ENCODE data around the gene FBXL12. TPM values are rescaled to one million over a fixed set of nuclear protein-coding genes. Genes with fewer than 3 reads are reported as not detected.
"Not testable (repeated sequence)": the region's sequence is repeated elsewhere in the genome, so short reads cannot be mapped to it uniquely, and the experiment has no call there.

Gene FBXL12
- total RNA-seq, 3 donors from 2014 or later = 18.7 to 27.1 (median 19.7) TPM

DNA sequence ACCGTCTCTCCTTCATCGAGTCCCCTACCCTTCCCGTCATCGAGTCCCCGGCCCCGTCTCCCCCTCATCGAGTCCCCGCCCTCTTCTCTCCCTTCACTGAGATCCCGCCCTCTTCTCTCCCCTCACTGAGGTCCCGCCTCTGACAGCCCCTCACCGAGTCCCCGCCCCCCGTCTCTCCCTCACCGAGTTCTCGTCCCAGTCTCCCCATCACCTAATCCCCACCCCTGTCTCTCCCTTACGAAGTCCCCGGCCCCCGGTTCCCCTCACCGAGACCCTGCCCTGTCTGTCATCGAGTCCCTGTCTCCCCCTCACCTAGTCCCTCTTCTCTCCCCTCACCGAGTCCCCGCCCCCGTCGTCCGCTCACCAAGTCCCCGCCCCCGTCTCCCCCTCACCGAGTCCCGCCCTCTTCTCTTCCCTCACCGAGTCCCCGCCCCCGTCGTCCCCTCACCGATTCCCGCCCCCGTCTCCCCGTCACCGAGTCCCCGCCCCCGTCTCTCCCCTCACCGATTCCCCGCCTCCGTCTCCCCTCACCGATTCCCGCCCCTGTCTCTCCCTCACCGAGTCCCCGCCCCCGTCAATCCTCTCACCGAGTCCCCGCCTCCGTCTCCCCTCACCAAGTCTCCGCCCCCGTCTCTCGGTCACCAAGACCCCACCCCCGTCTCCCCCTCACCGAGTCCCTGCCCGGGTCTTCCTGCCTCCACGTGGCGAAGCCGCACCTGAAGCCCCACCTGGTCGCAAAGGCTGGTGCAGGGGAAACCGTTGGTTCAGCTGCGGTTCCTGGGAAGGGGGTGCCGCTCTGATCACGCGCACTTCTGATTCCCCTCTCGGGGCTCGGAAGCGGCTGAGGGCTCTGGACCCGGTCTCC is 26.4 kb downstream of the FBXL12 start:
- intact Hi-C loops (cut with DNase I; ENCODE audit: low total_unique reads) = loop anchor here (10.0 kb wide), 1 partner anchor 168 kb away; the partner anchor contains the start of gene ZNF561
- DNase-seq (ENCODE audit: low spot score in 2 of 2) = peak; percentile 96

GRCh38 chr19:9791552-9792205 is 27.2 kb downstream of the FBXL12 start:
- H3K27ac ChIP-seq = peak overlapping the region; percentile 96 to 97
- H3K27me3 ChIP-seq = no peaks in the 10 kb centered on the region
- DNase-seq (ENCODE audit: low spot score in 2 of 2) = peak; percentile 97
- H3K36me3 ChIP-seq = no peaks in the 10 kb centered on the region
- H3K4me1 ChIP-seq = no peaks in the 10 kb centered on the region
- H3K4me3 ChIP-seq = peak overlapping the region; percentile 59 to 89 (median 69)
- H3K9me3 ChIP-seq = no peaks in the 10 kb centered on the region
- TF ChIP-seq POLR2A (IDR thresholded peaks at IDR 0.05) = no peak
- TF ChIP-seq POLR2AphosphoS5 (IDR thresholded peaks at IDR 0.05) = no peak
- TF ChIP-seq, protein P1, sequence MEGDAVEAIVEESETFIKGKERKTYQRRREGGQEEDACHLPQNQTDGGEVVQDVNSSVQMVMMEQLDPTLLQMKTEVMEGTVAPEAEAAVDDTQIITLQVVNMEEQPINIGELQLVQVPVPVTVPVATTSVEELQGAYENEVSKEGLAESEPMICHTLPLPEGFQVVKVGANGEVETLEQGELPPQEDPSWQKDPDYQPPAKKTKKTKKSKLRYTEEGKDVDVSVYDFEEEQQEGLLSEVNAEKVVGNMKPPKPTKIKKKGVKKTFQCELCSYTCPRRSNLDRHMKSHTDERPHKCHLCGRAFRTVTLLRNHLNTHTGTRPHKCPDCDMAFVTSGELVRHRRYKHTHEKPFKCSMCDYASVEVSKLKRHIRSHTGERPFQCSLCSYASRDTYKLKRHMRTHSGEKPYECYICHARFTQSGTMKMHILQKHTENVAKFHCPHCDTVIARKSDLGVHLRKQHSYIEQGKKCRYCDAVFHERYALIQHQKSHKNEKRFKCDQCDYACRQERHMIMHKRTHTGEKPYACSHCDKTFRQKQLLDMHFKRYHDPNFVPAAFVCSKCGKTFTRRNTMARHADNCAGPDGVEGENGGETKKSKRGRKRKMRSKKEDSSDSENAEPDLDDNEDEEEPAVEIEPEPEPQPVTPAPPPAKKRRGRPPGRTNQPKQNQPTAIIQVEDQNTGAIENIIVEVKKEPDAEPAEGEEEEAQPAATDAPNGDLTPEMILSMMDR (IDR thresholded peaks at IDR 0.05) = no peak
- intact Hi-C loops (cut with DNase I; ENCODE audit: low total_unique reads) = loop anchor here (10.0 kb wide), 1 partner anchor 167 kb away; the partner anchor contains the start of gene ZNF561

More for the DNA sequence above, 26.4 kb downstream of the FBXL12 start:
- Histone ChIP-seq H3K9me3 (no peaks in the 10 kb centered on the region), H3K27me3 (no peaks in the 10 kb centered on the region), H3K4me3 (peak overlapping the region; percentile 59 to 89 (median 69)), H3K36me3 (no peaks in the 10 kb centered on the region), H3K27ac (peak overlapping the region; percentile 96 to 97), H3K4me1 (no peaks in the 10 kb centered on the region)
- TF ChIP-seq POLR2AphosphoS5 (IDR thresholded peaks at IDR 0.05) (peak; percentile 5 to 54 (median 45)), POLR2A (IDR thresholded peaks at IDR 0.05) (no peak)
- TF ChIP-seq, protein P1 (IDR thresholded peaks at IDR 0.05) = peak in 2 of 3 donors; percentile 14 to 23

- DNase-seq (ENCODE audit: low spot score in 2 of 2) = peak in 1 of 2 donors; percentile 41
Measured at GRCh38 chr19:9791073-9791367, 27.9 kb downstream of the FBXL12 start.

DNA sequence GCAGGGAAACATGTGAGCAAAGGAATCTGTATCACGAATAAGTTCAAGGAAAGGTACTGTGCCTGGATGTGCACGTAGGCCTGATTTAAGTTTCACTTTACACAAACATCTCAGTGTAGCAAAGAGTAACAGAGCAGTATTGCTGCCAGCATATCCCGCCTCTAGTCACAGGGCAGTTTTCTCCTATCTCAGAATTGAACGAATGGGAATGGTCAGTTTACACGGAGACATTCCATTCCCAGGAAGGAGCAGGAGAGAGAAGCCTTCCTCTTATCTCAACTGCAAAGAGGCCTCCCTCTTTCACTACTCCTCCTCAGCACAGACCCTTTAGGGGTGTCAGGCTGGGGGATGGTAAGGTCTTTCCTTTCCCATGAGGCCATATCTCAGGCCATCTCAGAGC is 29.3 kb downstream of the FBXL12 start:
- not testable (repeated sequence) for H3K27ac ChIP-seq

More at GRCh38 chr19:9791073-9791367, 27.9 kb downstream of the FBXL12 start:
- not testable (repeated sequence) for H3K36me3 ChIP-seq, H3K9me3 ChIP-seq, H3K4me1 ChIP-seq, H3K27me3 ChIP-seq
- intact Hi-C loops (cut with DNase I; ENCODE audit: low total_unique reads) = loop anchor here (10.0 kb wide), 1 partner anchor 166 kb away; the partner anchor contains the start of gene ZNF561
- H3K4me3 ChIP-seq = peak overlapping the region in 2 of 3 donors; percentile 59 to 89
- peak overlapping the region; percentile 96 to 97 for H3K27ac ChIP-seq

DNA sequence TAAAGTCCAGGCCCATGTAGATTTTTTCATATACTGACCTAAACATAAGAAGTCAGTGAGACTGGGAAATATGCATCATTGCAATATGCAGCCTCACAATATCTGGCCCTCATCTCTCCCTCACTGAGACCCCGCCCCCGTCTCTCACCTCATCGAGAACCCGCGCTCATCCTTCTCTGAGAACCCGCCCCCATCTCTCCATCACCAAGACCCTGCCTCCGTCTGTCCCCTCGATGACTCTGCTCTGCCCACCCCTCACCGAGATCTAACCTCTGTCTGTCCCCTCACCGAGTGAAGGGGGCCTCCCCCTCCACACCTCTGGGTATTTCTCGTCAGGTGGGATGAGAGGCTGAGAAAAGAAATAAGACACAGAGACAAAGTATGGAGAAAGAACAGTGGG is 29.8 kb downstream of the FBXL12 start:
- H3K27ac ChIP-seq = no peak overlapping the region
- H3K4me1 ChIP-seq = peaks cover 0 to 5% of the 10 kb centered on the region in 2 donors
- H3K27me3 ChIP-seq = no peaks in the 10 kb centered on the region
- H3K9me3 ChIP-seq = no peaks in the 10 kb centered on the region
- no peaks in the 10 kb centered on the region for H3K36me3 ChIP-seq
- DNase-seq (ENCODE audit: low spot score in 2 of 2) = no peak
- TF ChIP-seq, protein P1 (IDR thresholded peaks at IDR 0.05) = no peak
- H3K4me3 ChIP-seq = no peak overlapping the region
- intact Hi-C loops (cut with DNase I; ENCODE audit: low total_unique reads) = no loop called here

More for the DNA sequence above, 29.3 kb downstream of the FBXL12 start:
- H3K36me3 ChIP-seq; H3K4me3 ChIP-seq; DNase-seq (ENCODE audit: low spot score in 2 of 2); H3K9me3 ChIP-seq; intact Hi-C loops (cut with DNase I; ENCODE audit: low total_unique reads); H3K27me3 ChIP-seq; H3K4me1 ChIP-seq: not testable (repeated sequence)

- not testable (repeated sequence) for DNase-seq (ENCODE audit: low spot score in 2 of 2)
Measured at GRCh38 chr19:9788604-9789003, 30.3 kb downstream of the FBXL12 start.

More at GRCh38 chr19:9788604-9789003, 30.3 kb downstream of the FBXL12 start:
- H3K27me3 ChIP-seq; intact Hi-C loops (cut with DNase I; ENCODE audit: low total_unique reads); H3K4me1 ChIP-seq; H3K27ac ChIP-seq; H3K9me3 ChIP-seq; H3K4me3 ChIP-seq; H3K36me3 ChIP-seq: not testable (repeated sequence)
